22Rv1 (cell line): Measurements from ENCODE around the gene CNNM4.

Source experiments
- ZFX ChIP-seq: fragments of 450-650 bp; IDR thresholded peaks from 2 replicates; pipeline ENCODE4 v1.6.1; 2017; ENCODE audit warnings: antibody characterized with exemption, borderline replicate concordance
- TF ChIP-seq, protein P1 (sequence below): fragments of 450-650 bp; IDR thresholded peaks from 2 replicates; pipeline ENCODE4 v1.5.1; 2017; ENCODE audit warnings: mild to moderate bottlenecking

- TF ChIP-seq, protein P1, sequence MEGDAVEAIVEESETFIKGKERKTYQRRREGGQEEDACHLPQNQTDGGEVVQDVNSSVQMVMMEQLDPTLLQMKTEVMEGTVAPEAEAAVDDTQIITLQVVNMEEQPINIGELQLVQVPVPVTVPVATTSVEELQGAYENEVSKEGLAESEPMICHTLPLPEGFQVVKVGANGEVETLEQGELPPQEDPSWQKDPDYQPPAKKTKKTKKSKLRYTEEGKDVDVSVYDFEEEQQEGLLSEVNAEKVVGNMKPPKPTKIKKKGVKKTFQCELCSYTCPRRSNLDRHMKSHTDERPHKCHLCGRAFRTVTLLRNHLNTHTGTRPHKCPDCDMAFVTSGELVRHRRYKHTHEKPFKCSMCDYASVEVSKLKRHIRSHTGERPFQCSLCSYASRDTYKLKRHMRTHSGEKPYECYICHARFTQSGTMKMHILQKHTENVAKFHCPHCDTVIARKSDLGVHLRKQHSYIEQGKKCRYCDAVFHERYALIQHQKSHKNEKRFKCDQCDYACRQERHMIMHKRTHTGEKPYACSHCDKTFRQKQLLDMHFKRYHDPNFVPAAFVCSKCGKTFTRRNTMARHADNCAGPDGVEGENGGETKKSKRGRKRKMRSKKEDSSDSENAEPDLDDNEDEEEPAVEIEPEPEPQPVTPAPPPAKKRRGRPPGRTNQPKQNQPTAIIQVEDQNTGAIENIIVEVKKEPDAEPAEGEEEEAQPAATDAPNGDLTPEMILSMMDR: peak; percentile 60
- no peak for TF ChIP-seq ZFX
These were observed 55.6 kb downstream of the CNNM4 start, which contains the start of gene CNNM3 for GRCh38 chr2:96816127-96816835.
